Measurements from ENCODE around the gene BARHL1. TPM values are rescaled to one million over a fixed set of nuclear protein-coding genes. Genes with fewer than 3 reads are reported as not detected.

The BARHL1 gene
- total and polyA plus RNA-seq, 2 donors (not counting 3 experiments of a cell fraction or from before 2014, with no cell fraction given): not detected

DNA sequence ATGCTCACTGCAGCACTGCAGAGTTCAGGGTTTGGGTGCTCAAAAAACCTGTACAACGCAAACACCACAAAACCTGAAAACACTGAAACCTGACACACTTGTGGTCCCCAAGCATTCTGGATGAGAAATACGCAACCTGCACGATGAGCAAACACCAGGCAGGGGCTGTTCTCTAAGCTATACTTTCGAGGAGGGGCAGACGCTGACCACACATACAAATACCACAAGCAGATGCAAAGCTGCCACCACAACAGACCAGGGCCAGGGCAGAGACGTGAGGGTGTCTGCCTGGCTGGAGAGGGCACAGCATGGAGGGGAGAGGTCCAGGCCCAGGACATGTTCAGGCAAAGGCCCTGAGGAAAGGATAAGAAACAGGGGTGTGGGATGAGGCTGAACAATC, 23.0 kb downstream of the BARHL1 start:
- H2AFZ ChIP-seq (ENCODE audit: low read depth, low read length): no peak overlapping the region
- no peak for TF ChIP-seq POLR2A (IDR thresholded peaks at IDR 0.05; ENCODE audit: low read depth, low read length)
- TF ChIP-seq, protein P1, sequence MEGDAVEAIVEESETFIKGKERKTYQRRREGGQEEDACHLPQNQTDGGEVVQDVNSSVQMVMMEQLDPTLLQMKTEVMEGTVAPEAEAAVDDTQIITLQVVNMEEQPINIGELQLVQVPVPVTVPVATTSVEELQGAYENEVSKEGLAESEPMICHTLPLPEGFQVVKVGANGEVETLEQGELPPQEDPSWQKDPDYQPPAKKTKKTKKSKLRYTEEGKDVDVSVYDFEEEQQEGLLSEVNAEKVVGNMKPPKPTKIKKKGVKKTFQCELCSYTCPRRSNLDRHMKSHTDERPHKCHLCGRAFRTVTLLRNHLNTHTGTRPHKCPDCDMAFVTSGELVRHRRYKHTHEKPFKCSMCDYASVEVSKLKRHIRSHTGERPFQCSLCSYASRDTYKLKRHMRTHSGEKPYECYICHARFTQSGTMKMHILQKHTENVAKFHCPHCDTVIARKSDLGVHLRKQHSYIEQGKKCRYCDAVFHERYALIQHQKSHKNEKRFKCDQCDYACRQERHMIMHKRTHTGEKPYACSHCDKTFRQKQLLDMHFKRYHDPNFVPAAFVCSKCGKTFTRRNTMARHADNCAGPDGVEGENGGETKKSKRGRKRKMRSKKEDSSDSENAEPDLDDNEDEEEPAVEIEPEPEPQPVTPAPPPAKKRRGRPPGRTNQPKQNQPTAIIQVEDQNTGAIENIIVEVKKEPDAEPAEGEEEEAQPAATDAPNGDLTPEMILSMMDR (IDR thresholded peaks at IDR 0.05; ENCODE audit: extremely low read depth in 1 of 2, insufficient read depth in 1 of 2, low read depth in 1 of 2, low read length in 2 of 2): no peak
- no peak for TF ChIP-seq POLR2AphosphoS5 (IDR thresholded peaks at IDR 0.05; ENCODE audit: insufficient read depth, low read depth, low read length)
- no peak for TF ChIP-seq JUN (IDR thresholded peaks at IDR 0.05; ENCODE audit: borderline replicate concordance, insufficient read depth, insufficient read length, low read depth)
- no peak for TF ChIP-seq FOS (IDR thresholded peaks at IDR 0.05; ENCODE audit: borderline replicate concordance, insufficient read depth, low read length)
- no peak for TF ChIP-seq GATA2 (IDR thresholded peaks at IDR 0.05; ENCODE audit: insufficient read depth, insufficient read length, low read depth, low read length)
- TF ChIP-seq, protein P2, sequence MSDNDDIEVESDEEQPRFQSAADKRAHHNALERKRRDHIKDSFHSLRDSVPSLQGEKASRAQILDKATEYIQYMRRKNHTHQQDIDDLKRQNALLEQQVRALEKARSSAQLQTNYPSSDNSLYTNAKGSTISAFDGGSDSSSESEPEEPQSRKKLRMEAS (IDR thresholded peaks at IDR 0.05; ENCODE audit: insufficient read depth, insufficient read length): no peak
- TF ChIP-seq EZH2 (IDR thresholded peaks at IDR 0.05; ENCODE audit: borderline replicate concordance, low read depth, low read length, severe bottlenecking): no peak
- no peak for TF ChIP-seq MYC (IDR thresholded peaks at IDR 0.05; ENCODE audit: low read depth, low read length)
- no peaks in the 10 kb centered on the region for H3K9me1 ChIP-seq (replicated peaks; ENCODE audit: control insufficient read depth, extremely low read depth, insufficient read depth, low read length)
- intact Hi-C loops (cut with micrococcal nuclease) (no loop called here), dilution Hi-C loops (cut with MboI; ENCODE audit: extremely low pct_ligation_motif_present, low sequenced_read_pairs) (no loop called here)
- H4K20me1 ChIP-seq (replicated peaks; ENCODE audit: control insufficient read depth, extremely low read depth, insufficient read depth, low read length): no peaks in the 10 kb centered on the region
- no TSS peak for BruUV-seq (replicated peaks)
- POLR2A ChIA-PET: no interaction called here
- FAIRE-seq: no peak
- H3K36me3 ChIP-seq (ENCODE audit: control insufficient read depth in 2 of 2, extremely low read depth in 1 of 2, insufficient read depth in 2 of 2, low read length in 2 of 2): peaks cover 0 to 2% of the 10 kb centered on the region in 2 experiments
- H3K27me3 ChIP-seq (ENCODE audit: control insufficient read depth in 2 of 2, insufficient read depth in 2 of 2, low read length in 2 of 2): no peaks in the 10 kb centered on the region
- H3K79me2 ChIP-seq (ENCODE audit: control insufficient read depth, insufficient read depth, low read length): no peaks in the 10 kb centered on the region
- CTCF ChIA-PET: no interaction called here
- H3K27ac ChIP-seq (ENCODE audit: insufficient read depth, low read depth, low read length): no peak overlapping the region
- no peak for DNase-seq (ENCODE audit: low read depth, low spot score)
- H3K4me1 ChIP-seq (ENCODE audit: control insufficient read depth, extremely low read depth, insufficient read depth, low read length): no peaks in the 10 kb centered on the region
- no peak overlapping the region for H3K4me3 ChIP-seq (replicated peaks in 1 of 3; ENCODE audit: insufficient read depth in 1 of 3, low read depth in 1 of 3, low read length in 3 of 3)
- no peak overlapping the region for H3K9ac ChIP-seq (replicated peaks; ENCODE audit: extremely low read depth, insufficient read depth, low read length)
- H3K4me2 ChIP-seq (ENCODE audit: insufficient read depth, low read length): no peak overlapping the region
- no peaks in the 10 kb centered on the region for H3K9me3 ChIP-seq (replicated peaks; ENCODE audit: control insufficient read depth, insufficient read depth, low read length)

Measured in endothelial cell of umbilical vein (primary cell).